ENCODE measurements around the gene FBXL2. TPM values are rescaled to one million over a fixed set of nuclear protein-coding genes. Genes with fewer than 3 reads are reported as not detected.

FBXL2 gene
- total and polyA plus RNA-seq, 2 of the 4 experiments (the other 2 are of a cell fraction), result 15.8 to 21.0 TPM

DNA sequence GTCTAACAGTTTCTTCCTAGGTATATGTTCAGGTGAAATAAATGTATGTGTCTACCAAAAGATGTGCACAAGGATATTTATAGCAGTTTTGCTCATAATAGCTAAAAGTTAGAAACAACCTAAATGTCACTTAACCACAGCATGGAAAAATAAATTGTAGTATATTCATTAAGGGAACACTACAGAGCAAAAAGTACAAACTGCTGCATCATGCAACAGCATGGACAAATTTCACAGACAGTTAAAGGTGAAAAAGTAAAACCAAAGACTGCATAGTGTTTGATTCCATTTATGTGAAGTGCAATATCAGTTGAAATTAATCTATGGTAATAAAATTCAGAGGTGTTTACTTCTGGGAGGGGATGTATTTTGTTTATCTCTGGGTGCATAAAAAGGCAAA is 62.5 kb downstream of the FBXL2 start:
- dilution Hi-C loops (cut with HindIII; ENCODE audit: low sequenced_read_pairs, unreplicated experiment) (no loop called here), intact Hi-C loops (cut with micrococcal nuclease) (loop anchor here (10.0 kb wide), 1 partner anchor 55 kb away; no protein-coding TSS in a partner anchor), in situ Hi-C loops (cut with MboI; ENCODE audit: low sequenced_read_pairs) (no loop called here)
- Histone ChIP-seq H2AK5ac (ENCODE audit: low read depth, low read length) (no peak overlapping the region), H4K5ac (ENCODE audit: low read depth, low read length) (no peak overlapping the region), H4K8ac (ENCODE audit: low read depth in 2 of 2, low read length in 2 of 2) (no peak overlapping the region), H3K79me1 (ENCODE audit: low read depth in 1 of 2, low read length in 2 of 2) (no peaks in the 10 kb centered on the region), H2BK120ac (ENCODE audit: low read depth, low read length) (no peak overlapping the region), H3K9ac (ENCODE audit: low read depth, low read length) (no peak overlapping the region), H3K9me1 (ENCODE audit: insufficient read depth, low read length) (no peaks in the 10 kb centered on the region), H3K23ac (ENCODE audit: low read depth, low read length) (no peak overlapping the region), H2AFZ (replicated peaks; ENCODE audit: low read length, poor library complexity) (no peak overlapping the region), H4K91ac (ENCODE audit: insufficient read depth, low read depth, low read length) (no peak overlapping the region), H3K4ac (ENCODE audit: low read depth, low read length) (no peak overlapping the region), H3K18ac (ENCODE audit: low read depth, low read length) (no peak overlapping the region), H2BK20ac (ENCODE audit: low read depth, low read length) (no peak overlapping the region), H3K9me3 (ENCODE audit: control insufficient read depth, insufficient read depth, low read length) (peaks cover under 1% of the 10 kb centered on the region; the same call in 1 of the 2 replicates), H3K56ac (ENCODE audit: extremely low read depth, insufficient read depth, low read length) (no peak overlapping the region), H2AK9ac (replicated peaks; ENCODE audit: low read depth, low read length, poor library complexity) (no peak overlapping the region), H4K20me1 (ENCODE audit: insufficient read depth, low read length) (no peaks in the 10 kb centered on the region), H3K27ac (ENCODE audit: insufficient read depth, low read length) (no peak overlapping the region), H3K4me1 (ENCODE audit: control insufficient read depth, insufficient read depth, low read length) (no peaks in the 10 kb centered on the region), H3K27me3 (ENCODE audit: control insufficient read depth, insufficient read depth, low read length) (no peaks in the 10 kb centered on the region), H2BK15ac (ENCODE audit: low read depth, low read length) (no peak overlapping the region), H3K14ac (replicated peaks; ENCODE audit: low read depth, low read length) (no peak overlapping the region), H3K4me3 (ENCODE audit: insufficient read depth, low read depth, low read length) (no peak overlapping the region), H3K36me3 (ENCODE audit: control insufficient read depth, insufficient read depth, low read length) (no peaks in the 10 kb centered on the region), H2BK5ac (ENCODE audit: low read depth, low read length, poor library complexity, severe bottlenecking) (no peak overlapping the region), H3K4me2 (ENCODE audit: low read depth, low read length) (no peak overlapping the region)
- TF ChIP-seq MAFK (IDR thresholded peaks at IDR 0.05; ENCODE audit: low read depth, low read length), result no peak
- no peak for TF ChIP-seq NFE2L2 (IDR thresholded peaks at IDR 0.05; ENCODE audit: low read depth, low read length)
- ATAC-seq (ENCODE audit: low read depth) (no peak), DNase-seq (no peak)
- ChIA-PET CTCF (no interaction called here), POLR2A (ENCODE audit: unreplicated experiment) (no interaction called here)
- no TSS peak for BruUV-seq (replicated peaks)
